HG03439 (cell line): ENCODE results near the gene HMGA1.
"Not testable (repeated sequence)": the region's sequence is repeated elsewhere in the genome, so short reads cannot be mapped to it uniquely, and the experiment has no call there.

Experiments
- ATAC-seq: cut with Tn5 transposase; IDR thresholded peaks from one replicate; pipeline ENCODE4 v1.9.1; 2021; ENCODE audit warnings: mild to moderate bottlenecking, moderate library complexity; ENCODE audit not compliant: unreplicated experiment

HMGA1 gene

DNA sequence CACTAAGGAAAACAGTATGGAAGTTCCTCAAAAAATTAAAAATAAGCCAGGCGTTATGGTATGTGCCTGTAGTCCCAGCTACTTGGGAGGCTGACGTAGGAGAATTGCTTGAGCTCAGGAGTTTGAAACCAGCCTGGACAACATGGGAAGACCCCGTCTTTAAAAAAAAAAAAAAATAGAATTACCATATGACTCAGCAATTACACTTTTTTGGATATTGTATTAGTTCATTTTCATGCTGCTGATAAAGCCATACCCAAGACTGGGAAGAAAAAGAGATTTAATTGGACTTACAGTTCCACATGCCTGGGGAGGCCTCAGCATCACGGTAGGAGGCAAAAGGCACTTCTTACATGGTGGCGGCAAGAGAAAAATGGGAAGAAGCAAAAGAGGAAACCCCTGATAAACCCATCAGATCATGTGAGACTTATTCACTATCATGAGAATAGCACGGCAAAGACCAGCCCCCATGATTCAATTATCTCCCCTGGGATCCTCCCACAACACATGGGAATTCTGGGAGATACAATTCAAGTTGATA lies 22.9 kb downstream of the HMGA1 start:
- no peak for ATAC-seq

DNA sequence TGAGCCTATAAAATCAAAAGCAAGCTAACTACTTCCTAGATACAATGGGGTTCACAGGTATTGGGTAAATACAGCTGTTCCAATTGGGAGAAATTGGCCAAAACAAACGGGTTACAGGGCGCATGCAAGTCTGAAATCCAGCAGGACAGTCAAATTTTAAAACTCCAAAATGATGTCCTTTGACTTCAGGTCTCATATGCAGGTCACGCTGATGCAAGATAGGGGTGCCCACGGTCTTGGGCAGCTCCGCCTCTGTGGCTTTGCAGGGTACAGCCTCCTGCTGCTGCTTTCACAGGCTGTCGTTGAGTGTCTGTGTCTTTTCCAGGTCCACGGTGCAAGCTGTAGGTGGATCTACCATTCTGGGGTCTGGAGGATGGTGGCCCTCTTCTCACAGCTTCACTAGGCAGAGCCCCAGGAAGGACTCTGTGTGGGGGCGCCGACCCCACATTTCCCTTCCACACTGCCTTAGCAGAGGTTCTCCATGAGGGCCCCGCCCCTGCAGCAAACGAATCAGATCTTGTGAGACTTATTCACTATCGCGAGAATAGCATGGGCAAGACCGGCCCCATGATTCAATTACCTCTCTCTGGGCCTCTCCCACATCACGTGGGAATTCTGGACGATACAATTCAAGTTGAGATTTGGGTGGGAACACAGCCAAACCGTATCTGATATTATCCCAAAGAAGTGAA lies 24.0 kb downstream of the HMGA1 start:
- ATAC-seq: no peak

DNA sequence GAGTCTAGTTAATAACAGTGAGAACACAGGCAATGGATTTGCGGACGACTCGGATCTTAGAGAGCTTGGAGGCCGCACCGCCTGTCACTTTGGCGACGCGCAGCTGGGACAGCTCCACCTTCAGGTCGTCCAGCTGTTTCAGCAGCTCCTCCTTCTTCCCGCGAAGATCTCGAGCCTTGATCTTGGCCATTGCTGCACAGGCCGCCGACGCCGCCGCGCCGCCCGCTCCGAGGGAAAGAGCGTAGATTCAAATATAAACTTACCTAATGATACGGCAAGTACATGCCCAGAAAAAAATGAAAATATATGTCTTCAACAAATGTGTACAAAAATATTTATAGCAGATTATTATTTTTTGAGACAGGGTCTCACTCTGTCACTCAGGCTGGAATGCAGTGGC lies 26.8 kb downstream of the HMGA1 start:
- ATAC-seq: not testable (repeated sequence)

DNA sequence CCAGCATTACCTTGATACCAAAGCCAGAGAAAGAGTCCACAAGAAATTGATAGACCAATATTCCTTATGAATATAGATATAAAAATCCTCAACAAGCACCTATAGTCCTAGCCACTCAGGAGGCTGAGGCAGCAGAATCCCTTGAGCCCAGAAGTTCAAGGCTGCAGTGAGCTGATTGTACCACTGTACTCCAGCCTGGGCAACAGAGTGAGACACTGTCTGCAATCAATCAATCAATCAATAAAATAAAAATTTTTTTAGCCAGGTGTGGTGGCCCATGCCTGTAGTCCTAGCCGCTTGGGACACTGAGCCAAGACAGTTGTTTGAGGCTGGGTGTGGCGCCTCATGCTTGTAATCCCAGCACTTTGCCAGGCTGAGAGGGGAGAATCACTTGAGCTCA lies 31.1 kb downstream of the HMGA1 start:
- ATAC-seq: no peak

DNA sequence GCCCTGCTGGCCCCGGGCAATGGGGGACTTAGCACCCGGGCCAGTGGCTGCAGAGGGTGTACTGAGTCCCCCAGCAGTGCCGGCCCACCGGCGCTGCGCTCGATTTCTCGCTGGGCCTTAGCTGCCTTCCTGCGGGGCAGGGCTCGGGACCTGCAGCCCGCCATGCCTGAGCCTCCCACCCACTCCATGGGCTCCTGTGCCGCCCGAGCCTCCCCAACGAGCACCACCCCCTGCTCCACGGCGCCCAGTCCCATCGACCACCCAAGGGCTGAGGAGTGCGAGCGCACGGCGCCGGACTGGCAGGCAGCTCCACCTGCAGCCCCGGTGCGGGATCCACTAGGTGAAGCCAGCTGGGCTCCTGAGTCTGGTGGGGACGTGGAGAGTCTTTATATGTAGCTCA lies 32.5 kb downstream of the HMGA1 start:
- ATAC-seq: not testable (repeated sequence)

DNA sequence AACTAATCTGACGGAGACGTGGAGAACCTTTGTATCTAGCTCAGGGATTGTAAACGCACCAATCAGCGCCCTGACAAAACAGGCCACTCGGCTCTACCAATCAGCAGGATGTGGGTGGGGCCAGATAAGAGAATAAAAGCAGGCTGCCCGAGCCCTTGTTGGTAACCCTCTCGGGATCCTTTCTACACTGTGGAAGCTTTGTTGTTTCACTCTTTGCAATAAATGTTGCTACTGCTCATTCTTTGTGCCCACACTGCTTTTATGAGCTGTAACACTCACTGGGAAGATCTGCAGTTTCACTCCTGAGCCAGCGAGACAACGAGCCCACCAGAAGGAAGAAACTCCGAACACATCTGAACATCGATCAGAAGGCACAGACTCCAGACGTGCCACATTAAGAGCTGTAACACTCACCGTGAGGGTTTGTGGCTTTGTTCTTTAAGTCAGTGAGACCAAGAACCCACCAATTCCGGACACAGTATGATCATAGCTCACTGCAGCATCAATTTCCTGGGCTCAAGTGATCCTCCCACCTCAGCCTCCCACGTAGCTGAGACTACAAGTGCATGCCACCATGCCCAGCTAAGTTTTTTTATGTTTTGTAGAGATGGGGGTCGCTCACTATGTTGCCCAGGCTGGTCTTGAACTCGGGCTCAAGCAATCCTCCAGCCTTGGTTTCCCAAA lies 33.1 kb downstream of the HMGA1 start:
- not testable (repeated sequence) for ATAC-seq

DNA sequence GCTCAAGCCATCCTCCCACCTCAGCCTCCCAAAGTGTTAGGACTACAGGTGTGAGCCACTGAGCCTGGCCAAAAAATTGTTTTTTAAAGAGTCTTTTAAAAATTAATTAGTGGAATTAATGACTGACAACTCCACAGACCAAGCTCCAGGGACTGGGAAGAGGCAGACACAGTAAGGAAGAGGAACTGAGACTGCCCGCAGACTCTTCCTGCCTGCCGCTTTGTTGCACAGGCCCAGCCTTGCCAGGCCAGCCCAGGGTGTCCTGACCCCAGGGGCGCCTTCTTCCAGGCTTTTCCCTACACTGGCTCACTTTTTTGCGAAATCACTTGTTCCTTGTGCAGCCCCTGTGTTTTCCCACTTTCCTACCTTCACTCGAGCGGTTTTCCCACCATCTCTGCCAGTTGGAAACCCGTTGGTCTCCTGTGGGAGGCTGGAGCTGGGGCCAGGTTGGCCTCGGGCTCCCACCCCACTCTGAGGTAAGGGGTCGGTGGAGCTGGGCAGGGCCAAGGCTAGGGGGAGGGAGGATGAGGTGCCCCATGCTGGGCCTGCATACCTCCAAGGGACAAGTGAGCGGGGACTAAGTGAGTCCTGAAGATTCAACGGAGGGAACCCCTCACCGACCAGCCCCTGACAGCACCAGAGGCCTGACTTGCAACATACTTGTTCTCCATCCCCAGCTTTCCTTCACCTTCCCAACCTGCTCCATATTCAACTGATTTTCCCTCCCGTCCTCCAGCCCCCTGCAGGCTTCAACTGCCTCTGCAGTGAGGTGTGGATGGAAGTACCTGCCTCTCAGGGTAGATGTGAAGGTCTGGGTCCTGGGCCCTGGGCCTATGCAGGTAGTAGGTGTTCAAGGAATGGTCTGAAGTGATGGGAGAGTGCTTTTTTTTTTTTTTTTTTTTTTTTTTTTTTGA lies 35.6 kb downstream of the HMGA1 start:
- no peak for ATAC-seq

DNA sequence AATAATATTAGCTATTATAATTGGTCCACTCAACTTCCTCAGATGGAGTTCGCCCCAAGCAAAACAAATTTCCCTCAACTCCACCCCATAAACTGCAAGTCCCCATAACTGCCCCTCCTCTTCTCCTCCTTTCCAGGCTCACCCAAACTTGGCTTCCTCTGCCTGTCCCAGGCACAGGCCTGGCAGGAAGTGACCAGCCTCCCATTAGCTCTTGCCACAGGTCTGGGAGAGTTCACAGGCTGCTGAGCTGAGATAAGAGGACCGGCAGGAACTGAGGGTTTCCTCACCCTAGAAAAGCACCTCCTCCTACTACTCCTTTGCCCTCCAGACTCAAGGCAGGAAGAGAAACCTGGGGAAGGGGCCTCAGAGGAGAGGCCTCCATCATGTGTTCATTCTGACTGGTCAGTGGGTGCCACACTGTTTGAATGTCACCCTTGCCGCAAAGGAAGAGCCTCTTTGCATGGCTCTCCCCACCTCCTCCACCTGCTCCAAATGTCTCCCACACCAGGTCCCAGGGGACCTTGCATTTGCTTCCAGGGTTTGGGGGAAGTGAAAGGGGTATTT lies 36.7 kb downstream of the HMGA1 start:
- no peak for ATAC-seq

DNA sequence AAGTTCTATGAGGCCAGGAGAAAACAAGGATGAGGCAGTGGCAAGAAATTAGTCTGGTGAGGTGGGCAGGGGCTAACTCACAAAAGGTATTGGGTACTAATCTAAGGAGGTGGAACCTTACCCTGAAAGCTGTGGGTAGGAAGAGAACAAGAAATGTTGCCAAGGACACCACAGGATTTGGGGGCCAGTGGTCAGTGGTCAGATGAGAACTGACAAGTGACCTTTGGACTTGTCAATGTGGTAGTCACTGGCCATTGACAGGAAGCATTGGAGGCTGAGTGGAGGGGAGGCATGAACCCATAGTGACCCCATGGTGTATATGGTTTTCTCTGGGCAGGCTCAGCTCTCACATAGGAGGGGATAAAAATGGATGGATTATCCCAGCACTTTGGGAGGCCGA lies 37.5 kb downstream of the HMGA1 start:
- no peak for ATAC-seq

DNA sequence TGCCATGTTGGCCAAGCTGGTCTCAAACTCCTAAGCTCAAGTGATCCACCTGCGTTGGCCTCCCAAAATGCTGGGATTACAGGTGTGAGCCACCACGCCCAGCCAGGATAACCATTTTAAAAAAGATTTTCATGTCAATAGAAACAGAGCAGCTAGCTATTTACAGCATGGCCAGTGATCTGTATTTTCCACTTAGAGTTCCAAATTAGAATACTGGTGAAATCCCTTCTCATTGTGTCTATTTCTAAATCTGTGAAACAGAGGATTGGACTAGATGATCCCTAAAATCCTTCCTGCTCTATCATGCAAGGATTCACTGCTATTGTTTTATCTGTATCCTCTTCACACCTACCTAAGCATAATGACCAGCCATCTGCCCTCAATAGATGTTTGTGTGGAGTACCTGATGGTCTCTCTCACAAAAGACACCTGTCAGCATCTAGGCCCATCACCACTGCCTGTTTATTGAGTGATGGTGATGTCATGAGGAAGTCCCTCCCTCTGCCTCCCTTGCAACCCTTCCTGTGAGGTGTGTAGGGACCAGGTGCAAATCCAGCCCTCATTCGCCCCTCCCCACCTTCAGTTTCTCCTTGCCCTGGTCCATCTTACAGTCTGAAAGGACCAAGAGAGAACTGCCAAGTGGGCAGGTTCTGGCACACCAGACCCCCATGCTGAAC lies 38.6 kb downstream of the HMGA1 start:
- ATAC-seq: no peak

DNA sequence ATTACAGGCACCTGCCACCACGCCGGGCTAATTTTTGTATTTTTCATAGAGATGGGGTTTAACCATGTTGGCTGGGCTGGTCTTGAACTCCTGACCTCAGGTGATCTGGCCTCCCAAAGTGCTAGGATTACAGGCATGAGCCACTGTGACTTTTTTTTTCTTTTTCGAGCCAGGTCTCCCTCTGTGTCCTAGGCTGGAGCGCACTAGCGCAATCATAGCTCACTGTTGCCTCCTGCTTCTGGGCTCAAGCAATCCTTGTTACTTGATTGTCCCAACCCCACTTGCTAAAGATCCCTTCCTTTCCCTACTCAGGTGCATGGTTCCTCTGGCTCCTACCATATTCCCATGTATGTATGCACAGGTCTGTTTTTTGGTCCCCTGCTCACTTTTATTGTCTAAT lies 39.5 kb downstream of the HMGA1 start:
- no peak for ATAC-seq

DNA sequence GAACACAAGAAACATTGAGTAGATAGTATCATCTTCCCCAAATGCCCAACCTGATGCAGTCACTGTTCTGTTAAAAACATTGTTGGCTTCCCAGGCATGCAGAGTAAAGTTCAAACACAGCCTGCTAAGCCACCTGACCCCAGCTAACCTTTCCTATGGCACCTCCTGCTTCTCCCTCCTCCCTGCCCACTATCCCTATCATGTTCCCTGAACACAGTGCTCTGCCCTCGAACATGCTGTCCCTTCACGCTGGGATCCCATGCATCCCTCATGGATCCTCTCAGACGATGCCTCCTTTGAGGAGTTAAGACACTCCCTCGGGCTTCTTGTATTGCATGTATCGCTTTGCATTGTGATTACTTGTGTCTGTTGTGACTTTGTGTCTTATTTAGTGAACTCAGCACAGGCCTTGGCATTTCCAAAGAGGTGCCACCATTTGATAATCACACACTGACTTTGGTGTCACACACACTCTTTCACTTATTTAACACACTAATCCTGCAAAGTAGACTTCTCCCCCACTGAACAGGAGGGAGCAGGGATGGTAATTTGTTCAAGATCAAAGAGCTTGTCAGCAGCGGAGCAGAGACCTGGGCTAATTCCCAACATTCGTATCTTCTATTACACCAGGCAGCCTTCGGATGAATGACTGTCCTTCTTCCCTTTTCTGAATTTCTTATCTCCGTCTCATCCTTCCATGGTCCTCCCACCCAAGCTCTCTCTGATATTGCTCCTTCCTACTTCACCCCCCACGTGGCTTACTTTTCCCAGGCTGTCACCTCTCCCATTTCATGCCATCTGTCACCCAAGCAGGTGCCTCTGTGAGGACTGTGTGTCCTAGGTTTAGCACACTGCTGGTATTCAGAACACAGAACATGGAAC lies 40.4 kb downstream of the HMGA1 start:
- no peak for ATAC-seq

DNA sequence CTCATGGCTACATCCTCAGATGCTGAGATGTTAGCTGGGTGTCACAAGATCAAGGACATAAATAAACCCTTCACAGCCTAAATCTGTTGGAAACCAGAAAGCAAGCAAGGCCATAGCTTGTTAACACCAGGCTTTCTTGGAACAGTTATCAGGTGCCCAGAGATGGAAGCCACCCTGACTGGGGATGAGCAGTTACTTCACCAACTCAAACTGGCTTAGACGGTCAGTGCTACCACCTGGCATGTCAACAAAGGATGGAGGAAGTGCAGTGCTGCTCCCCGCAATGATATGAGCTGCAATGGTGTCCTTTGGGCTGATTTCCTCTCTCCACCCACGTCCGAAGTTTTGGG lies 41.1 kb downstream of the HMGA1 start:
- ATAC-seq: no peak

DNA sequence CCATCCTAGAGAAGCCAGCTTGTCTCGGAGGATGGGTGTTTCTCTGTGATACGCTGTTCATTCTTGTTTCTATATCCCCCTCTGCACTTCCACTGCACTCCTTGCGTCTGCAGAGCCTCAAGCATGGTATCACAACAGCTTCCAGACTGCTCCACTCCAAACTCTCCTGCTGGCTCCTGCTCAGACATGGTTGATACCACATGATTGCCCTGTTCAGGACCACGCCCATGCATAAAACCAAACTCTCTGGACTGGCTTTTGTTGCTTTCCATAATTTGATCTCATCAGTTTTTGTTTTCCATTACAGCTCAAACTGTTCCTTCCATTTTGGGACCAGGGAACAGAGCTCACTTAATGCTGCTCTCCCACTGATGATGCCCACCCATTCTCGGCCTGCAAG lies 42.2 kb downstream of the HMGA1 start:
- ATAC-seq: no peak

DNA sequence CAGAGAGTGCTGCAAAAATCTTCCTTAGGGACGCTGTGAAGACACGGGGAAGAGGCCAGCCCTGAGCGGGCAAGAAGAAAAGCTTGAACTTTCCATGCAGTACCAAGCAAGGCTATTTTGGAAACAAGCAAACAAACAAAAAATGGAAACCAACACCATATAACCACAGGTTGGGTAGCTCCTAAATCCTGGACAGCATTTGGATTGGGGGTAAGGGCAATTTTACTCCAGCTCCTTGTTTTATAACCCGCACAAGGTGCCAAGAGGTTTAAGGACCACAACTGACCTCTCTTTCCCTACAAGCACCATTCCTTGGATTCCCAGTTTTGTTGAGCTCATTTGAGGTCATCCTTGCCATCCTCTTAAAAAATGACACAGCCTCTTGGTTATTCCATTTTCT lies 43.5 kb downstream of the HMGA1 start:
- ATAC-seq: no peak

DNA sequence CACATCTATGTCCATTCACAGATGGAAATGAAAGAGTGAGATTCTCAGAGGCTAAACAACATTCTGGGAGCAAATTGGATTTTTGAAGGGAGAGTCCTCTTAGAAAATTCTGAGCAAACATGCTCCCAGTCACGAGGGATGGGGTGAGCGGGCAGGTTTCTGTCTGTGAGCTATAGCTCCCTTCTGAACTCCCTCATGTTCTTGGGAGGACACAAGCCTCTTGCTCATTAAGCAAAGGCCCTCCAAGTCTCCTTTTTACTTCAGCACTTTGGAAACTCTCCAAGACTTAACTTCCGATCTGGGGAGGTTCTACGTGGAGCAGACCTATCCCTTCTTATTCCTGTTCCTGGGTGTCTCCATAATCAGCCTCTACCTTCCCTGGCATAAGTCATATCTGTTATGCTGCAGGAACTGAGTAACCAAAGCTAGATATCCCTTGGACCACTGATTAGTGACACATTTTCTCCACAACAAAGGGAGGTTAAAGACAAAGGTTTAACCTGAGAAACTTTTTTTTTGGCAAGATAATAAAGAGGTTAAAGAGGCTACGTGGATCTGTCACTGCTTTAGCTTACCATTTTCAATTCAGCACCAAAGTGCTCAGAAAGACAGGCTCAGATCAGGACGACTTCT lies 45.1 kb downstream of the HMGA1 start:
- no peak for ATAC-seq

DNA sequence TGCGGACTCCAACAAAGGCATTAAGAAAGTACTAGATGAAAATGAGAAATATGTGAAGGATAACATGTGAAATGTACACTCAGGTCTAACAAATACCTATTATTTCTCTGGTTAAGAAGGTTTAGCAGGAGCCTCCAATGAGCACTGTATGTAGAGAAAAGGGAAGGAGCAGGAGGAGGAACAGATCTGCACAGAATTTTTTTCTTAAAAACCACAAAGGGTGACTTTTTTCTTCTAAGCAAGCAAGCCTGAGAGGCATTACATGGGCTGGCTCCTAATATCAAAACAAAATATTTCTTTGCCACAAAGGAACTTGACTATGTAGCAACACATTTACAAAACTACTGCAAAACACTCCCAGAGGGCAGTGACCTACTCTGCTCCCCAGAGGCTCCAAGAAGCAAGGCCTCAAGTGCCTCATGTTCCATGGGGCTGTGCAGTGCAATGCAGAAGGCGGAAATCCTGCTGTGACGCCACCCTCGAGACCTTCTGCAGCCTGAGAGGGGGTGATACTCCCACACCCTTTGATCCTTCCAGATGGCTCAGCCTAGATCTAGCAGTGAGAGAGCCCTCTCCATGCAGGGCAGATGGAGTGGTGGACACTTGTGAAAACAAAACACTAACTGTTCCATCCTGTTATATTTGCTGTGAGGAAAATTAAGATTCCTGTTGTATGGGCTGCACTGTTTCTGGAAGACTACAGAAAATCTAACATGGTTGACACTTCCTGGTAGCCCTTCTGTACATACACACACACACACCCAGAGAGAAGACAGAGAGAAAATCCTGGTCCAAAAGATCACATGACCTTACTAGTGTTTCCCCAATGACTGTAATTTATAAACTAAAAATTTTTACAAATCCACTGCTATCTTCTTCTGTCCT lies 48.1 kb downstream of the HMGA1 start:
- ATAC-seq: no peak

DNA sequence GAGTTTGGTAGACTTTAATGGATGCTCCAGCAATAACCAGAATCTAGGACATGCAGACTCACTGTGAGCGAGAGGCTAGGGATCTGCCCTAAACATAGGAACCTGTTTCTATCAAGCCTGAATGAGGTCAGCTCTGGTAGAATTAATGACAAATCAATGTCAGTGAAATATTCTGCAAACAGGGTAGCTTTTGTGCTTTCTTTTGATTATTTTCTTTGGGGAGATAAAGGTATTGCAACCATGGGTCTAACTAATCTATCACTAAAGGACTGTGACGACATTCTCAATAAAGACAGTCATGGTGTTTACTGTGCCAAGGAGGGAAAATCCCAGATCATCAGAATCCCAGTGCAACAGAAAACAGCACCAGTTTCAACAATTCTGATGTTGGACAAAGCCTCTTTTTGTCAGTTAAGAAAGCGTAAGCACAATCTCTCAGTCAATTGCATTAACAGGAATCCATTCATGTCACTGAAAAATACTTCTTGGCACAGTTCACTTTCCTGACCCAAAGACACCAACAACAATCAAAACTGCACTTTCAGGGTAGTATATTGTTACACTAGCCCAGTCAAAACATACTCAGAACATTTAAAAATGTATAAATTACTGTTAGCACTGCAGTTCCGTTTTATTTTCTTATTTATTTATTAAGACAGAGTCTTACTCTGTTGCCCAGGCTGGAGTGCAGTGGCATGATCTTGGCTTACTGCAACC lies 48.9 kb downstream of the HMGA1 start:
- no peak for ATAC-seq
